HepG2 (cell line): ENCODE results near the gene ESYT1. TPM values are rescaled to one million over a fixed set of nuclear protein-coding genes. Genes with fewer than 3 reads are reported as not detected.

Experiments used
- ATAC-seq: fragments of 200-7000 bp; cut with Tn5 transposase; 3 replicates; pipeline ENCODE4 v1.9.1; 2020; ENCODE audit warnings: mild to moderate bottlenecking, moderate library complexity
- BruUV-seq: library from RNA; stranded (reverse); fragments of 400-500 nt; replicated peaks from 2 replicates; lab custom pipeline; 2021; lab: Mats Ljungman, UMichigan
- CTCF ChIA-PET: fragments of 300-600 bp; formaldehyde crosslinking; extraction: SDS; loops from one replicate; lab custom pipeline; 2021; ENCODE audit warnings: low total read pairs, inconsistent platforms, low intra/inter-chr PET ratio; lab: Yijun Ruan, JAX
- POLR2A ChIA-PET: fragments of 350-600 bp; sonication (Branson Sonifier 250); formaldehyde crosslinking; loops from one replicate; lab custom pipeline; 2020; ENCODE audit warnings: antibody characterized with exemption, inconsistent platforms; lab: Yijun Ruan, JAX
- DNase-seq: peaks from one replicate; pipeline ENCODE4 v3.0.0-alpha.2; 2015; ENCODE audit warnings: low spot score
- FAIRE-seq: peaks from 3 replicates; lab custom pipeline; 2011; peaks lifted over from hg19 to GRCh38; lab: Jason Lieb, UNC
- H2AFZ ChIP-seq: one replicate; pipeline ENCODE4 v1.6.1; 2011; ENCODE audit warnings: low read length, inconsistent platforms
- H3K27ac ChIP-seq: fragments of 300-600 bp; 3 replicates; pipeline ENCODE4 v1.8.0; 2011; ENCODE audit warnings: mixed run types, mild to moderate bottlenecking, mixed read lengths, low read length, inconsistent platforms; ENCODE audit not compliant: insufficient read depth; ENCODE audit errors: extremely low read length
- H3K27me3 ChIP-seq, 2 experiments: fragments of 200-600 bp in 1 of 2; 2 replicates in 1 of 2; 3 replicates in 1 of 2; pipeline versions ENCODE4 v1.6.0 to v1.8.0; 2011; ENCODE audit warnings: low read length in 2 of 2, mild to moderate bottlenecking in 2 of 2, moderate library complexity in 2 of 2, inconsistent platforms in 1 of 2; ENCODE audit not compliant: insufficient read depth in 2 of 2, control insufficient read depth in 1 of 2
- H3K36me3 ChIP-seq, 2 experiments: fragments of 200-600 bp in 1 of 2; replicated peaks in 1 of 2; 2 replicates in 1 of 2; 3 replicates in 1 of 2; pipeline versions ENCODE4 v1.5.1 to v1.8.0; 2011; ENCODE audit warnings: low read length in 2 of 2, inconsistent platforms in 1 of 2; ENCODE audit not compliant: insufficient read depth in 2 of 2, control insufficient read depth in 1 of 2
- H3K4me1 ChIP-seq: 2 replicates; pipeline ENCODE4 v1.5.1; 2012; ENCODE audit warnings: low read length, inconsistent platforms; ENCODE audit not compliant: insufficient read depth
- H3K4me2 ChIP-seq: 2 replicates; pipeline ENCODE4 v1.6.0; 2011; ENCODE audit warnings: low read depth, low read length, inconsistent platforms
- H3K4me3 ChIP-seq, 3 experiments: fragments of 200-600 bp in 1 of 3; sonication (generic), shearing (Covaris generic) in 1 of 3; replicated peaks in 1 of 3; 2 replicates each; pipeline ENCODE4 v1.5.1; 2011 to 2016; ENCODE audit warnings: low read length in 3 of 3, inconsistent platforms in 2 of 3, low read depth in 2 of 3, mild to moderate bottlenecking in 2 of 3, control low read depth in 1 of 3, mixed read lengths in 1 of 3; ENCODE audit not compliant: insufficient read depth in 1 of 3
- H3K79me2 ChIP-seq: one replicate; pipeline ENCODE4 v1.6.1; 2011; ENCODE audit warnings: low read length, inconsistent platforms; ENCODE audit not compliant: insufficient read depth
- H3K9ac ChIP-seq: 2 replicates; pipeline ENCODE4 v1.6.0; 2011; ENCODE audit warnings: mild to moderate bottlenecking, low read depth, low read length, inconsistent platforms; ENCODE audit not compliant: insufficient read depth
- H3K9me3 ChIP-seq: 2 replicates; pipeline ENCODE4 v1.5.1; 2012; ENCODE audit warnings: mild to moderate bottlenecking, low read length
- H4K20me1 ChIP-seq: 2 replicates; pipeline ENCODE4 v1.6.0; 2011; ENCODE audit warnings: inconsistent platforms, mild to moderate bottlenecking, low read length, moderate library complexity; ENCODE audit not compliant: insufficient read depth
- FLYWCH1 ChIP-seq: sonication (generic); formaldehyde crosslinking; IDR thresholded peaks from 2 replicates; pipeline ENCODE4 v1.8.1; 2023; ENCODE audit warnings: mild to moderate bottlenecking, missing genetic modification reagents
- IKZF4 ChIP-seq: sonication (generic); formaldehyde crosslinking; IDR thresholded peaks from 2 replicates; pipeline ENCODE4 v1.5.1; 2020; ENCODE audit warnings: borderline replicate concordance, mild to moderate bottlenecking, low read depth, missing genetic modification reagents; ENCODE audit errors: not compliant biosample characterization
- MAFF ChIP-seq: IDR thresholded peaks from 2 replicates; pipeline ENCODE4 v1.6.1; 2011; ENCODE audit warnings: low read depth, low read length, improper control_type of control experiment
- MAFK ChIP-seq, 2 experiments: IDR thresholded peaks in 1 of 2; conservative IDR thresholded peaks in 1 of 2; 2 replicates each; pipeline ENCODE4 v1.6.1; 2011; ENCODE audit warnings: improper control_type of control experiment in 2 of 2, low read length in 2 of 2
- SIX1 ChIP-seq: sonication (generic); formaldehyde crosslinking; IDR thresholded peaks from 2 replicates; pipeline ENCODE4 v1.4.0; 2020; ENCODE audit warnings: missing genetic modification reagents, borderline replicate concordance
- ZBTB1 ChIP-seq: sonication (generic); formaldehyde crosslinking; IDR thresholded peaks from 2 replicates; pipeline ENCODE4 v1.4.0; 2020; ENCODE audit warnings: missing genetic modification reagents, borderline replicate concordance
- ZBTB40 ChIP-seq, 2 experiments: fragments of 450-650 bp in 1 of 2; sonication (generic) in 1 of 2; formaldehyde crosslinking in 1 of 2; IDR thresholded peaks; 2 replicates each; pipeline versions ENCODE4 v1.6.1 to v1.8.0; 2016 to 2022; ENCODE audit warnings: antibody characterized with exemption in 1 of 2, mild to moderate bottlenecking in 1 of 2, missing genetic modification reagents in 1 of 2
- ZNF205 ChIP-seq: IDR thresholded peaks from 2 replicates; pipeline ENCODE4 v1.6.1; 2018; ENCODE audit warnings: missing biosample characterization, missing genetic modification reagents
- WGBS: methylation state at CpG from one replicate; pipeline ENCODE4 v1.1.6; 2017; ENCODE audit warnings: low lambda C conversion rate; 5-methylcytosine and 5-hydroxymethylcytosine counted together
- in situ Hi-C: cut with HindIII; loops from 2 replicates; pipeline ENCODE4 v1.10.0; 2017; ENCODE audit warnings: low pct_unique_long_range_greater_than_20kb; ENCODE audit not compliant: extremely low pct_ligation_motif_present
- intact Hi-C: fragments of 100-400 bp; cut with micrococcal nuclease; formaldehyde crosslinking; loops from one replicate; pipeline ENCODE4 v1.10.0; 2022; ENCODE audit not compliant: unreplicated experiment
- polyA plus RNA-seq, 8 experiments: library from polyadenylated mRNA; depleted of rRNA in 3 of 8; stranded (reverse) in 7 of 8; unstranded in 1 of 8; fragments of >200 nt; fragmentation: Illumina TruSeq in 4 of 8; extraction: Trizol in 4 of 8; gene quantifications; 2 replicates each; pipeline versions ENCODE4 v1.2.1 to v1.2.3, GENCODE V29; 2011 to 2016; ENCODE audit warnings: low read depth in 4 of 8, missing spikeins in 1 of 8, mixed read lengths in 1 of 8; ENCODE audit not compliant: insufficient read depth in 1 of 8
- total RNA-seq, 5 experiments: library from RNA; depleted of rRNA; stranded (reverse); fragments of >200 nt; fragmentation: Illumina TruSeq; extraction: Trizol; gene quantifications; 2 replicates each; pipeline ENCODE4 v1.2.3, GENCODE V29; 2016; ENCODE audit warnings: low read depth in 1 of 5

Gene ESYT1
- total and polyA plus RNA-seq, 2 of the 13 experiments (the other 11 are each of a cell fraction or from before 2014, with no cell fraction given) = 66.9 to 71.0 TPM

- Histone ChIP-seq H3K27ac (no peak overlapping the region), H3K36me3 (peaks cover 28 to 75% of the 10 kb centered on the region in 2 experiments), H3K4me1 (no peaks in the 10 kb centered on the region), H3K27me3 (no peaks in the 10 kb centered on the region), H3K9me3 (no peaks in the 10 kb centered on the region), H3K79me2 (no peaks in the 10 kb centered on the region), H4K20me1 (no peaks in the 10 kb centered on the region), H3K4me2 (no peak overlapping the region), H3K9ac (no peak overlapping the region), H3K4me3 (no peak overlapping the region), H2AFZ (no peak overlapping the region)
- intact Hi-C loops = no loop called here
- no TSS peak for BruUV-seq
- ATAC-seq = no peak
- 95% methylated on average over 11 of the region's 11 CpGs for WGBS
- FAIRE-seq = no peak
- TF ChIP-seq ZBTB1 = no peak
- no peak for TF ChIP-seq SIX1
- TF ChIP-seq ZBTB40 (IDR thresholded peaks at IDR 0.05) = no peak
- TF ChIP-seq ZBTB40 (CRISPR knock-in tag; IDR thresholded peaks at IDR 0.05) = no peak
- TF ChIP-seq MAFK (conservative IDR thresholded peaks at IDR 0.05 in 1 of 2, IDR thresholded peaks at IDR 0.05 in 1 of 2; ENCODE audit: low read length in 2 of 2) = peak; percentile 75 to 83
- TF ChIP-seq MAFF = peak; percentile 76
- no peak for TF ChIP-seq ZNF205
- no peak for TF ChIP-seq IKZF4
- TF ChIP-seq FLYWCH1 (CRISPR knock-in tag) = no peak
- ChIA-PET CTCF (no interaction called here), POLR2A (no interaction called here)
- in situ Hi-C loops = no loop called here
- DNase-seq = no peak
Observed at GRCh38 chr12:56169229-56169759, 41.2 kb downstream of the ESYT1 start.
